SH-SY5Y (cell line): ENCODE data around the gene FAM168A.

ENCODE experiments used
- GATA2 ChIP-seq: IDR thresholded peaks from 2 replicates; pipeline ENCODE4 v1.6.1; 2011; ENCODE audit warnings: mild to moderate bottlenecking, low read depth, low read length
- GATA3 ChIP-seq: IDR thresholded peaks from 2 replicates; pipeline ENCODE4 v1.6.1; 2011; ENCODE audit warnings: low read depth, mild to moderate bottlenecking, low read length, moderate library complexity

DNA sequence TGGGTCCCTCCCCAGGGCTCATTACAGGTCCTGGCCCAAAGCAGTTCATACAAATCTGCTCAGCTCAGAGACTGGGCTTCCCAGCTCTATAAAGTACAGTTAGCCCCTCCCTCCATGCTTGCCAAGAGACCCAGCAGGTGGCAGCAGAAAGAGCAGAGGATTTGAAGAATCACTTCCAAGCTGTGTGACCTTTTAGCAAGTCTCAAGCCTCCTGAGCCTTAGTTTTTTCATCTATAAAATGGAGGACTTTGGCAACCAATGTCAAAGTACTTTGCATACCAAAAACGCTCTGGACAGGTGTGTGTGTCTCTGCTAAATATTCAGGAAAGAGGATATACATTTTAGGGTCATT, 195.1 kb downstream of the FAM168A start:
- no peak for TF ChIP-seq GATA2
- TF ChIP-seq GATA3, result no peak
